Transverse colon (tissue), 4 donors: Measurements from ENCODE around the gene CAMTA1. TPM values are rescaled to one million over a fixed set of nuclear protein-coding genes. Genes with fewer than 3 reads are reported as not detected.

Experiments
- DNase-seq: peaks from one replicate; pipeline ENCODE4 v3.0.0-alpha.2; 2019
- H3K27ac ChIP-seq, 4 donors: fragments of 200-600 bp; sonication (generic); 2 replicates each; pipeline ENCODE4 v1.5.1; 2016 to 2018; ENCODE audit warnings: inconsistent platforms in 4 of 4
- H3K27me3 ChIP-seq: fragments of 200-600 bp; sonication (generic); 2 replicates; pipeline ENCODE4 v1.5.1; 2017; ENCODE audit warnings: inconsistent platforms
- H3K36me3 ChIP-seq, 4 donors: fragments of 200-600 bp; sonication (generic); 2 replicates each; pipeline ENCODE4 v1.5.1; 2017 to 2019; ENCODE audit warnings: inconsistent platforms in 4 of 4
- H3K4me1 ChIP-seq, 4 donors: fragments of 200-600 bp; sonication (generic); 2 replicates each; pipeline ENCODE4 v1.5.1; 2017 to 2020; ENCODE audit warnings: inconsistent platforms in 4 of 4
- H3K4me3 ChIP-seq, 4 donors: fragments of 200-600 bp; sonication (generic); 1 replicate in 1 of 4; 2 replicates in 3 of 4; pipeline versions ENCODE4 v1.5.1 to v1.6.1; 2017 to 2019; ENCODE audit warnings: inconsistent platforms in 4 of 4
- H3K9me3 ChIP-seq, 2 donors: fragments of 200-600 bp; sonication (generic); 2 replicates each; pipeline ENCODE4 v1.5.1; 2017 to 2019; ENCODE audit warnings: inconsistent platforms in 2 of 2
- CTCF ChIP-seq, 5 experiments: fragments of 200-600 bp in 3 of 5; fragments of 450-650 bp in 2 of 5; sonication (generic) in 3 of 5; IDR thresholded peaks; 1 replicate in 2 of 5; 2 replicates in 3 of 5; pipeline ENCODE4 v1.5.1; 2016 to 2017; ENCODE audit warnings: antibody characterized with exemption in 5 of 5, inconsistent platforms in 3 of 5, mild to moderate bottlenecking in 2 of 5, moderate library complexity in 1 of 5
- EP300 ChIP-seq: sonication (generic); formaldehyde crosslinking; IDR thresholded peaks from one replicate; pipeline ENCODE4 v1.6.1; 2017; ENCODE audit warnings: antibody characterized with exemption, low read depth
- POLR2A ChIP-seq: fragments of 450-650 bp; IDR thresholded peaks from one replicate; pipeline ENCODE4 v1.6.1; 2016; ENCODE audit warnings: antibody characterized with exemption, mild to moderate bottlenecking, moderate library complexity
- POLR2AphosphoS5 ChIP-seq, 3 donors: sonication (generic); formaldehyde crosslinking; IDR thresholded peaks; one replicate each; pipeline ENCODE4 v1.6.1; 2016; ENCODE audit warnings: antibody characterized with exemption in 3 of 3
- WGBS, 2 donors: methylation state at CpG; one replicate each; pipeline ENCODE4 v1.1.5; 2018; ENCODE audit warnings: low coverage in 1 of 2; 5-methylcytosine and 5-hydroxymethylcytosine counted together
- in situ Hi-C, 4 donors: fragments of 200-750 bp; cut with MboI; loops; one replicate each; pipeline versions ENCODE4 v1.15.0 to v1.15.1; 2017; ENCODE audit warnings: low sequenced_read_pairs in 3 of 4, low pct_ligation_motif_present in 1 of 4, low pct_unique_long_range_greater_than_20kb in 1 of 4
- intact Hi-C: fragments of 100-400 bp; cut with DNase I; formaldehyde crosslinking; loops from one replicate; pipeline ENCODE4 v1.15.1; 2023; ENCODE audit warnings: low total_unique reads
- total RNA-seq, 4 donors: library from RNA; depleted of rRNA; stranded (reverse); fragments of >200 nt; gene quantifications; one replicate each; pipeline ENCODE4 v1.1.0, GENCODE V29; 2016

Gene CAMTA1
- total RNA-seq, 4 donors from 2014 or later = 93.8 to 268 (median 130) TPM

DNA sequence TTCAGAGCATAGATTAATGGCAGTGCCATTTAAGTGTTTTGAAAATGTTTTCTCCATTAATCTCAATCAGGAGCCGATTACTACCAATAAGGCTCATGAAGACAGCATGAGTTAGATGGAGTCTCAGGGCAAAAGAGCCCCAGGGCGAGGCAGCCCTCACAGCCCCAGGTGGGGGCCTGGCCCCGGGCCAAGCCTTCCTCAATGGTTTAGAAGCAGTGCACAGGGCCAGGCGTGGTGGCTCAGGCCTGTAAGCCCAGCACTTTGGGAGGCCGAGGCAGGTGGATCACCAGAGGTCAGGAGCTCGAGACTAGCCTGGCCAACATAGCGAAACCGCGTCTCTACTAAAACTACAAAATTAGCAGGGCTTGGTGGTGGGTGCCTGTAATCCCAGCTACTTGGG lies 637.7 kb downstream of the CAMTA1 start:
- in situ Hi-C loops = no loop called here
- no peak for DNase-seq
- WGBS, 2 donors = 83% methylated on average over 9 of the region's 9 CpGs; no CpG with 5 or more reads in 1 of the 2 donors
- Histone ChIP-seq H3K27me3 (no peaks in the 10 kb centered on the region), H3K9me3 (no peaks in the 10 kb centered on the region), H3K36me3 (no peaks in the 10 kb centered on the region), H3K4me1 (no peaks in the 10 kb centered on the region), H3K27ac (no peak overlapping the region), H3K4me3 (no peak overlapping the region)
- intact Hi-C loops = no loop called here
- no peak for TF ChIP-seq POLR2A
- no peak for TF ChIP-seq EP300
- TF ChIP-seq POLR2AphosphoS5 (IDR thresholded peaks at IDR 0.05) = no peak
- TF ChIP-seq CTCF (IDR thresholded peaks at IDR 0.05) = no peak

- DNase-seq = no peak
- TF ChIP-seq POLR2AphosphoS5 (IDR thresholded peaks at IDR 0.05) (no peak), CTCF (IDR thresholded peaks at IDR 0.05) (no peak), EP300 (no peak), POLR2A (no peak)
- no peaks in the 10 kb centered on the region for H3K9me3 ChIP-seq
- H3K27ac ChIP-seq = no peak overlapping the region
- H3K4me3 ChIP-seq = no peak overlapping the region
- 67 to 75% methylated on average over 1 to 9 of the region's 9 CpGs for WGBS, 2 donors
- no peaks in the 10 kb centered on the region for H3K4me1 ChIP-seq
- in situ Hi-C loops = no loop called here
- no peaks in the 10 kb centered on the region for H3K36me3 ChIP-seq
- H3K27me3 ChIP-seq = no peaks in the 10 kb centered on the region
- intact Hi-C loops = no loop called here
Observed at GRCh38 chr1:7424352-7424890, 639.2 kb downstream of the CAMTA1 start.

DNA sequence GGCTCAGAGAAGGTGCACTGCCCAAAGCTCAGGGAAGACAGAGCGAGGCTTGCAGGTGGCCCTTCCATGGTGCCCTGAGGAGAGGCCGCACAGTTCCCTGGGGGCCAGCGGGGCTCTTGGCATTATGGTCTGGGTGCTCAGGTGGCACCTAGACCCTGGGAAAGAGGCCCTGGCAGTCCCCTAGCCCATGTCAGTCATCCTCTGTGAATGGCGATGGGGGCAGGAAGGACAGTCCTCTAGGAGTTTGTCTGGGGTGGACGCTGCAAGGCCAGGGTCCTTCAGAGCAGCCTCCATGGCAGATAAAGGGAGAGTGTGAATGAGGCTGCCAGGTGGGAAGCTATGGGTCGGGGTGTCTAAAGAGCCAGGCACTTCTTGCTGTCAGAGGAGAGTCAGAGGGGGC lies 640.0 kb downstream of the CAMTA1 start:
- DNase-seq = no peak
- Histone ChIP-seq H3K9me3 (no peaks in the 10 kb centered on the region), H3K27me3 (no peaks in the 10 kb centered on the region), H3K4me1 (no peaks in the 10 kb centered on the region), H3K27ac (no peak overlapping the region), H3K36me3 (no peaks in the 10 kb centered on the region), H3K4me3 (no peak overlapping the region)
- WGBS, 2 donors = 94% methylated on average over 6 of the region's 6 CpGs; no CpG with 5 or more reads in 1 of the 2 donors
- TF ChIP-seq POLR2AphosphoS5 (IDR thresholded peaks at IDR 0.05) (no peak), POLR2A (no peak), CTCF (IDR thresholded peaks at IDR 0.05) (no peak), EP300 (no peak)
- intact Hi-C loops (no loop called here), in situ Hi-C loops (no loop called here)

GRCh38 chr1:7425771-7426170 lies 640.5 kb downstream of the CAMTA1 start:
- H3K27me3 ChIP-seq = no peaks in the 10 kb centered on the region
- no peak overlapping the region for H3K4me3 ChIP-seq
- in situ Hi-C loops = no loop called here
- H3K27ac ChIP-seq = no peak overlapping the region
- H3K4me1 ChIP-seq = no peaks in the 10 kb centered on the region
- intact Hi-C loops = no loop called here
- TF ChIP-seq CTCF (IDR thresholded peaks at IDR 0.05) (no peak), EP300 (no peak), POLR2A (no peak), POLR2AphosphoS5 (IDR thresholded peaks at IDR 0.05) (no peak)
- DNase-seq = no peak
- H3K9me3 ChIP-seq = no peaks in the 10 kb centered on the region
- WGBS, 2 donors = 80% methylated on average over 3 of the region's 3 CpGs; no CpG with 5 or more reads in 1 of the 2 donors
- H3K36me3 ChIP-seq = no peaks in the 10 kb centered on the region
